GM12872 (cell line): ENCODE results near the gene DEFB131B.

Source experiments
- TF ChIP-seq, protein P1 (sequence below): IDR thresholded peaks from 3 replicates; pipeline ENCODE4 v1.5.1; 2011; ENCODE audit warnings: low read depth, mild to moderate bottlenecking, low read length, moderate library complexity; ENCODE audit not compliant: insufficient read depth

Gene DEFB131B

DNA sequence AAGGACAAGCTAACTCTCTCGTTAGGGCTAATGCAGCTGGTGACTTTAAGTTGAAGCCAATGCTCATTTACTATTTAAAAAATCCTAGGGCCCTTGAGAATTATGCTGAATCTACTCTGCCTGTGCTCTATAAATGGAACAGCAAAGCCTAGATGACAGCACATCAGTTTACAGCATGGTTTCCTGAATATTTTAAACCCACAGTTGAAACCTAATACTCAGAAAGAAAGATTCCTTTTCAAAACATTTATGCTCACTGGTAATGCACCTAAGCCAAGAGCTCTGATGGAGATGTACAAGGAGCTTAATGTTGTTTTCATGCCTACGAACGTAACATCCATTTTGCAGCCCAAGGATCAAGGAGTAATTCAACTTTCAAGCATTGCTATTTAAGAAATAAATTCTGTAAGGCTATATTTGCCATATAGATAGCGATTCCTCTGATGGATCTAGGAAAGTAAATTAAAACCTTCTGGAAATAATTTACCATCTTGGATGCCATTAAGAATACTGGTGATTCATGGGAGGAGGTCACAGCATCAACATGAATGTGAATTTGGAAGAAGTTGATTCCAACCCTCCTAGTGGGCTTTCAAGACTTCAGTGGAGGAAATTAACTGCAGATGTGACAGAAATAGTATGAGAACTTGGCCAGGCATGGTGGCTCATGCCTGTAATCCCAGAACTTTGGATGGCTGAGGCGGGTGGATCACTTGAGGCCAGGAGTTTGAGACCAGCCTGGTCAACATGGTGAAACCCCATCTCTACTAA lies 35.7 kb downstream of the DEFB131B start:
- TF ChIP-seq, protein P1, sequence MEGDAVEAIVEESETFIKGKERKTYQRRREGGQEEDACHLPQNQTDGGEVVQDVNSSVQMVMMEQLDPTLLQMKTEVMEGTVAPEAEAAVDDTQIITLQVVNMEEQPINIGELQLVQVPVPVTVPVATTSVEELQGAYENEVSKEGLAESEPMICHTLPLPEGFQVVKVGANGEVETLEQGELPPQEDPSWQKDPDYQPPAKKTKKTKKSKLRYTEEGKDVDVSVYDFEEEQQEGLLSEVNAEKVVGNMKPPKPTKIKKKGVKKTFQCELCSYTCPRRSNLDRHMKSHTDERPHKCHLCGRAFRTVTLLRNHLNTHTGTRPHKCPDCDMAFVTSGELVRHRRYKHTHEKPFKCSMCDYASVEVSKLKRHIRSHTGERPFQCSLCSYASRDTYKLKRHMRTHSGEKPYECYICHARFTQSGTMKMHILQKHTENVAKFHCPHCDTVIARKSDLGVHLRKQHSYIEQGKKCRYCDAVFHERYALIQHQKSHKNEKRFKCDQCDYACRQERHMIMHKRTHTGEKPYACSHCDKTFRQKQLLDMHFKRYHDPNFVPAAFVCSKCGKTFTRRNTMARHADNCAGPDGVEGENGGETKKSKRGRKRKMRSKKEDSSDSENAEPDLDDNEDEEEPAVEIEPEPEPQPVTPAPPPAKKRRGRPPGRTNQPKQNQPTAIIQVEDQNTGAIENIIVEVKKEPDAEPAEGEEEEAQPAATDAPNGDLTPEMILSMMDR = no peak

DNA sequence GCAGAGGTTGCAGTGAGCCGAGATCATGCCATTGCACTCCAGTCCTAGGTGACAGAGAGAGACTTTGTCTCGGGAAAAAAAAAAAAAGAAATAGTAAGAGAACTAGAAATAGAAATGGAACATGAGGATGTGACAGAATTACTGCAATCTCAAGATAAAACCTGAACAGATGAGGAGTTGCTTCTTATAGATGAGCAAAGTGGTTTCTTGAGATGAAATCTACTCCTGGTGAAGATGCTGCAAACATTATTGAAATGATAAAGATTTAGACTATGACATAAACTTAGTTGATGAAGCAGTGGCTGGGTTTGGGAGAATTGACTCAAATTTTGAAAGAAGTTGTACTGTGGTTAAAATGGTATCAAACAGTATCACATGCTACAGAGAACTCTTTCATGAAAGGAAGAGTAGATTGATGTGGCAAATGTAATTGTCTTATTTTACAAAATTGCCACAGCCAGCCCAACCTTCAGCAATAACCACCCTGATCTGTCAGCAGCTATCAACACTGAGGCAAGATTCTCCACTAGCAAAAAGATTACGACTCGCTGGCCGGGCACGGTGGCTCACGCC lies 36.5 kb downstream of the DEFB131B start:
- TF ChIP-seq, protein P1 = no peak

DNA sequence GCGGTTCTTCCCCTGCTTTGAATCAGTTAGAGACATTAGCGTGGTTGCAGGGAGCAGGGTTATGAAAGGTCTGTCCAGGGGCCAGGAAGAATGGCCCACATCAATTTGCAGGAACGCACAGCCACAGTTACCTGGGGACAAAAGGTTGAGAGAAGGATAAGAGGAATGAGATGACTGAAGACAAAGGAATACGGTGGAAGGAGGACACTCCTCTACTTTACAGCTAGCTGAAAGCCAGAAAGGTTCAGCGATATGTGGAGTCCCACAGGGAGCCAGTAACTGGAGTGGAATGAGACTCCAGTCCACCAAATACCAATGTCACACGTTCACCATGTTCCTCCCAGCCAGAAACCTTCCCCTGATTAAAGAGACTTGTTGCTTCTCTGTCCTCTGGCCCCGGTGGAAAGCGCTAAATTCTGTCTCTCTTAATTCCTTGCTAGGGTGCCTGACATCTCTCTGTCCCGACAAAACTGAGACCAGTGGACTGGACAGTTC lies 39.4 kb downstream of the DEFB131B start:
- TF ChIP-seq, protein P1 = no peak

DNA sequence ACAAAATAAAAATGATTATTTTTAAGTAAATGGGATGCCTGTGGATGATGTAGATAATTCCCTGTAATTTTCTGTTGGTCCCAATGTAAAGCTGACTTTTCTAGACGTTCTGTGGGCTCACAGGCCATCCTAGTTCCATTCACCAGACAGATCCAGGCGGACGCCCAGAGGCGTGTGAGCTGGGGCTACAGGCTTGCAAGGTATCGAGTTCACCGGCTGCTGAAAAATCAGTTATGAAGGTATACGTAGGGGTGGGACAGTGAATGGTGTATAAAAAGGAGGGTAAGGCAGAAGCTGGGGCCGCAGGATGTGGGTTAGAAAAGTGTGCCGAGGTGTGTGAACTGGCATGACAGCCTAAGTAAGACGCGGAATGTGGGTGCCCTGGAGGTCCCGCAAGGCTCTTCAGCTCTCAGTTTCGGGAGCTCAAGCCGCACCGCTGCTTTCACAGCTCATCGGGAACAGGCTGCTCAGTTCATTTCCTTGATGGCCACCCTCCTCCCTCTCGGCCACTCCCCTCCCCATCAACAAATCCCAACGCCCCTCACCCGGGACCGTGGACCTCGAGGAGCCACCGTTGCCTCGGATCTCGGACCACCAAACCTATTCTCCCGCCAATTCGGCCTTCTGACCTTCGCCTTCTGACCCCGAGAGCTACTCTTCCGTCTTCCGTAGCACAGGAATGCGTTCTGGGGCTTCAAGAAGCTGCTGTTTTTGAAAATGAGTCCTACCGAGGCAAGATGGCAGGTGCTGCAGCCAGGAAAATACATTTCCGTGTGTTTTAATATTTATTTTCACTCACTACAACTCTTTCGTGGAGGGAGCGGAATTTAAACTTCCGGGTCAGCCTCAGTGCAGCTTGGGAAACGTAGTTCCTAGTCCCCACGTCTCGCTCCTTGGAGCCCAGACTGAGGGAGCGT lies 49.8 kb downstream of the DEFB131B start, which contains the start of gene XNDC1N:
XNDC1N (minus strand) TSS at position 775 of the 917 bp plus-strand sequence. CDS start 5,241 bp downstream, outside the sequence.
- TF ChIP-seq, protein P1 = no peak

DNA sequence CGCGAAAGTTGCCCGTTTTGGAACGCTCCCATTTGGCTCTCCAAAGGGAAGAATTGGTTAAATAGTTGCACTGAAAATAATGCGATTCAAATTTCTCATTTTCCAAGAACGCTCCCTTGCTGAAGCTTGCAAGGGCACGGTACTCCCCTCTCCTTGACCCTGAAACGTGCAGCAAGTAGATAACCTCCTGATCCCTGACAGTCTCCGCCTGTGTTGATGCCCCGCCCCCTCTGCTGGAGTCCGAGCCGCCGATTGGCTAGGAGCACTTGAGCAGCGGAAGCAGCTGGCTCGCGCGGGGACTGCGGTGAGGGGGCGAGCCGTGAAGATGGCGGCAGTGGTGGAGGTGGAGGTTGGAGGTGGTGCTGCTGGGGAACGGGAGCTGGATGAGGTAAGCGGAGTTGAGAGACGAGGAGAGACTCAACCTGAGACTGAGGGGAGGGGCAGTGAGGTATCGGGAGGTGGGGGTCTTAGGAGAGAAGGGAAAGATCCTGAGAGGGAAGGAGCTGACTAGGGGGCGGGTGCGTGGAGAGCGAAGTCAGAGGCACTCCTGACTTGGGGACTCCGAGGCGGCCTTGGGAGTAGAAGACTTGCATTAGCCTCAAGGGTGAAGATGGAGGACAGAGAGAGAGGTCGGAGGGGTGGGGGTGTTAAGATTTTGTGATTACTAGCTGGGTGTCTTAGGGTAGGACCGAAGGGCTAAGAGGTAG lies 50.6 kb downstream of the DEFB131B start, which contains the start of gene RNF121:
RNF121 (plus strand) TSS at position 310 of the 707 bp plus-strand sequence; CDS start at position 326, 16 bp downstream.
- TF ChIP-seq, protein P1 = no peak

DNA sequence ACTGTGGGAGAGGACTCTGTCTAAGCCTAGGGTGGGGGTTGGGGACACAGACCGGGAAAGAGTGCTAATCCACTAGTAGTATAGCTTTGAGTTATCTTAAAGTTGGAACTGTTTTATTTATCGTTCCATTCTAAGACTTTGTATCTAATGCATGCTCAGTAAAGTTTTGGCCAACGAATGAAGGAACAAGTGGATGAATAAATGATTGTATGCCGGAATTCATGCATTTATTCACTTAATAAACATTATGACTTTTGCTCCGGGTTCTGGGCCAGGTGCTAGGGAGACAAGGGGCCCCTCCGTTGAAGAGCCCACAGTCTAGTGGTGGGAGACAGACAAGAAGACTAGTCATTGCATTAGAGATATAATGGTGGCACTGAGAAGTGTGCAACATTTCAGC lies 51.2 kb downstream of the DEFB131B start:
- TF ChIP-seq, protein P1 = no peak
